Measurements from ENCODE around the gene MPP2. TPM values are rescaled to one million over a fixed set of nuclear protein-coding genes. Genes with fewer than 3 reads are reported as not detected.
A peak's percentile ranks its signal among the peaks of the same experiment; 100 is the strongest.

Gene MPP2
- total and polyA plus RNA-seq, 9 of the 15 experiments (the other 6 are each of a cell fraction or from before 2014, with no cell fraction given) = 0.04 to 1.0 (median 0.24) TPM

DNA sequence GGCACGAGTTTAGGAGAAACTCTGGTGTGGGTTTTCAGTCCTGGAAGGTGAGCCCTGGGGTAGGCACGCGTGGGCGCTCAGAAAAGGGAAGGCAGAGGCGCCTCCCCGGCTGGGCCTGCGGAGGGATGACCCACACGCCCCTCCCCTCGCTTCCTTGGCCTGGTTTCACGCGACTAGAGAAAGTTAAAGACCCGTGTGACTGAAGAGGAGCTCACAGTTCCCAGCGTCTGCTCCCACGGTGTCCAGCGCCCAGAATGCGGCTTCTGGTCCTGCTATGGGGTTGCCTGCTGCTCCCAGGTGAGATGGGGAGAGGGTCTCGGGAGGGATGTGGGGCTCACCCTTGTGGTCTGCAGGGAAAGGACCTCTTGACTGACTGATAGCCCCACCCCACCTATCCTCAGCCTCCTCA, 60.4 kb downstream of the MPP2 start, which contains the start of gene CD300LG:
Gene CD300LG, plus strand, starts transcription at position 214 of the 409 bp plus-strand sequence. Its CDS starts 41 bp downstream, at position 255.
- Histone ChIP-seq H3K36me3 (ENCODE audit: control insufficient read depth, insufficient read depth, low read length) (no peaks in the 10 kb centered on the region), H3K27ac (ENCODE audit: extremely low read depth, low read depth, low read length) (no peak within 1 kb of the TSS), H3K4me3 (no peak within 1 kb of the TSS), H3K9me3 (replicated peaks; ENCODE audit: control insufficient read depth, insufficient read depth, low read depth, low read length) (no peaks in the 10 kb centered on the region), H3K4me2 (ENCODE audit: insufficient read depth, low read length) (no peak within 1 kb of the TSS), H4K20me1 (replicated peaks; ENCODE audit: control insufficient read depth, insufficient read depth, low read length) (no peaks in the 10 kb centered on the region), H3K4me1 (replicated peaks in 1 of 2; ENCODE audit: control insufficient read depth in 2 of 2, insufficient read depth in 2 of 2, low read length in 2 of 2) (peaks cover 6 to 15% of the 10 kb centered on the region in 2 experiments; a peak in 2 of 5 replicates), H3K9ac (ENCODE audit: insufficient read depth in 1 of 2, low read depth in 2 of 2, low read length in 2 of 2) (no peak within 1 kb of the TSS), H3K27me3 (ENCODE audit: control insufficient read depth in 2 of 2, insufficient read depth in 2 of 2, low read length in 2 of 2) (peaks cover 14 to 28% of the 10 kb centered on the region in 2 experiments), H3K9me1 (ENCODE audit: control insufficient read depth, insufficient read depth, low read length) (no peaks in the 10 kb centered on the region), H2AFZ (ENCODE audit: low read depth, low read length) (peak within 1 kb of the TSS; percentile 58; the same call in 1 of the 2 replicates), H3K79me2 (ENCODE audit: control insufficient read depth, insufficient read depth, low read length) (no peaks in the 10 kb centered on the region)
- in situ Hi-C loops (cut with MboI) = no loop called here
- FAIRE-seq (no peak), DNase-seq (ENCODE audit: extremely low read depth in 1 of 4, low spot score in 3 of 4) (no peak), ATAC-seq (no peak)
- no TSS peak for BruUV-seq (replicated peaks)
- TF ChIP-seq PRMT5 (CRISPR knock-in tag; IDR thresholded peaks at IDR 0.05) (no peak), FUS (optimal IDR thresholded peaks at IDR 0.05; ENCODE audit: low read depth, low read length) (no peak), CBX3 (IDR thresholded peaks at IDR 0.05; ENCODE audit: borderline replicate concordance in 1 of 2, low read length in 2 of 2) (no peak), CHD4 (IDR thresholded peaks at IDR 0.05; ENCODE audit: insufficient read depth, insufficient replicate concordance, low read depth, low read length, poor library complexity, severe bottlenecking) (no peak), POLR2B (IDR thresholded peaks at IDR 0.05; ENCODE audit: low read depth, partially characterized antibody) (no peak), U2AF2 (optimal IDR thresholded peaks at IDR 0.05; ENCODE audit: low read depth, low read length) (no peak), HDAC3 (IDR thresholded peaks at IDR 0.05; ENCODE audit: borderline replicate concordance, partially characterized antibody) (no peak)
- TF ChIP-seq, protein P1, sequence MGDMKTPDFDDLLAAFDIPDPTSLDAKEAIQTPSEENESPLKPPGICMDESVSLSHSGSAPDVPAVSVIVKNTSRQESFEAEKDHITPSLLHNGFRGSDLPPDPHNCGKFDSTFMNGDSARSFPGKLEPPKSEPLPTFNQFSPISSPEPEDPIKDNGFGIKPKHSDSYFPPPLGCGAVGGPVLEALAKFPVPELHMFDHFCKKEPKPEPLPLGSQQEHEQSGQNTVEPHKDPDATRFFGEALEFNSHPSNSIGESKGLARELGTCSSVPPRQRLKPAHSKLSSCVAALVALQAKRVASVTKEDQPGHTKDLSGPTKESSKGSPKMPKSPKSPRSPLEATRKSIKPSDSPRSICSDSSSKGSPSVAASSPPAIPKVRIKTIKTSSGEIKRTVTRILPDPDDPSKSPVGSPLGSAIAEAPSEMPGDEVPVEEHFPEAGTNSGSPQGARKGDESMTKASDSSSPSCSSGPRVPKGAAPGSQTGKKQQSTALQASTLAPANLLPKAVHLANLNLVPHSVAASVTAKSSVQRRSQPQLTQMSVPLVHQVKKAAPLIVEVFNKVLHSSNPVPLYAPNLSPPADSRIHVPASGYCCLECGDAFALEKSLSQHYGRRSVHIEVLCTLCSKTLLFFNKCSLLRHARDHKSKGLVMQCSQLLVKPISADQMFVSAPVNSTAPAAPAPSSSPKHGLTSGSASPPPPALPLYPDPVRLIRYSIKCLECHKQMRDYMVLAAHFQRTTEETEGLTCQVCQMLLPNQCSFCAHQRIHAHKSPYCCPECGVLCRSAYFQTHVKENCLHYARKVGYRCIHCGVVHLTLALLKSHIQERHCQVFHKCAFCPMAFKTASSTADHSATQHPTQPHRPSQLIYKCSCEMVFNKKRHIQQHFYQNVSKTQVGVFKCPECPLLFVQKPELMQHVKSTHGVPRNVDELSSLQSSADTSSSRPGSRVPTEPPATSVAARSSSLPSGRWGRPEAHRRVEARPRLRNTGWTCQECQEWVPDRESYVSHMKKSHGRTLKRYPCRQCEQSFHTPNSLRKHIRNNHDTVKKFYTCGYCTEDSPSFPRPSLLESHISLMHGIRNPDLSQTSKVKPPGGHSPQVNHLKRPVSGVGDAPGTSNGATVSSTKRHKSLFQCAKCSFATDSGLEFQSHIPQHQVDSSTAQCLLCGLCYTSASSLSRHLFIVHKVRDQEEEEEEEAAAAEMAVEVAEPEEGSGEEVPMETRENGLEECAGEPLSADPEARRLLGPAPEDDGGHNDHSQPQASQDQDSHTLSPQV (IDR thresholded peaks at IDR 0.05) = no peak
- TF ChIP-seq, protein P2, sequence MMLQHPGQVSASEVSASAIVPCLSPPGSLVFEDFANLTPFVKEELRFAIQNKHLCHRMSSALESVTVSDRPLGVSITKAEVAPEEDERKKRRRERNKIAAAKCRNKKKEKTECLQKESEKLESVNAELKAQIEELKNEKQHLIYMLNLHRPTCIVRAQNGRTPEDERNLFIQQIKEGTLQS (IDR thresholded peaks at IDR 0.05) = no peak
- TF ChIP-seq, protein P2 (CRISPR knock-in tag; conservative IDR thresholded peaks at IDR 0.05) = no peak
- TF ChIP-seq, protein P3, sequence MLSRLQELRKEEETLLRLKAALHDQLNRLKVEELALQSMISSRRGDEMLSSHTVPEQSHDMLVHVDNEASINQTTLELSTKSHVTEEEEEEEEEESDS (CRISPR knock-in tag; IDR thresholded peaks at IDR 0.05) = no peak
- WGBS (ENCODE audit: insufficient coverage, low coverage, missing lambda C conversion rate) = 19% methylated on average over 13 of the region's 17 CpGs
- intact Hi-C loops (cut with micrococcal nuclease) = loop anchor here (2.0 to 10.0 kb wide), 2 partner anchors 68 to 152 kb away; partner anchors contain the start of gene DUSP3
- ChIA-PET POLR2A (interaction anchor here (0.6 to 1.3 kb wide), 4 partner anchors 17 to 1196 kb away, joined by 3 to 5 read pairs (median 3); no protein-coding TSS in a partner anchor), CTCF (ENCODE audit: low intra/inter-chr PET ratio) (interaction anchor here (0.6 to 2.1 kb wide), 4 partner anchors 68 to 153 kb away, joined by 3 to 17 read pairs (median 6); no protein-coding TSS in a partner anchor)

All from K562 (cell line).